Activated CD4-positive, alpha-beta T cell treated with anti-CD3 and anti-CD28 coated beads, Interleukin-2, amount 50 U/mL, for 4 hours (primary cell): Measurements from ENCODE around the gene KCNK2.

Source experiments
- DNase-seq, 2 experiments: peaks; one replicate each; pipeline ENCODE4 v3.0.0-alpha.2; 2020

Gene KCNK2

GRCh38 chr1:215263636-215264035 is 181.1 kb downstream of the KCNK2 start:
- DNase-seq: no peak

- DNase-seq: no peak
Measured at GRCh38 chr1:215264649-215265048, 182.1 kb downstream of the KCNK2 start.

DNA sequence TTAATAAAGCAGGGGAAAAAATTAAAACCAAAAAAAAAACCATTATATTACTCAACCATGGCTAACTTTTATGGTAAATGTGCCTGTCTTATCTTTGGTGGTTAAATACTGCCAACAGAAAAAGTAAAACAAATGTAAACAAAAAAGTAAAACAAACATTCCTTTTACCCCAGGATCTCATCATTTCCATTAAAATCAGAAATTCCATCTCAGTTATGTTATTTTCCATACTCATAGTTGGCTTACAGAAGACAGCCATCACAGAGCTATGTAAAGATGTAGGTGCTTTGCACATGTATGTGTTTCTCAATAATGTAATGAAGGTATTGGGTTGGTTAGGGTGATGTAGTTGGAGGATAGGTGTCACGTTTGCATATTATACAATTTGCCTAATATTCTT is 185.0 kb downstream of the KCNK2 start:
- no peak for DNase-seq

DNA sequence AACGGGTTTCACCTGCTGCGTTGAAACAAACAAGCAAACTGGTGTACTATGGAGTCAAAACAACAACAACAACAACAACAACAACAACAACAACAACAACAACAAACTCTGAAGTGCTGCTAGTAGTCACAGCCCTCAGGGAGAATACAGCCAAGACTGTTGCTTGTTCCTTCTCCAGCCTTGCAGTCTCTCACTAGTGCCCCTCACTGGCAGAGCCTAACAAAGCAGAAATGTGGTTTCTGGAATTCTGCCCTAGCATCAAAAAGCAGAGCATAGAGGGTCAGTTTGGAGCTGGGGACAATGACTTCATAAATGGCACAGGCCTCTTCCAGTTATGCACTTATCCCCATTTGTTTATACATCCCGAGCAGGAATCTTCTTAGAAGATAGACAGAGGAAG is 187.4 kb downstream of the KCNK2 start:
- DNase-seq: no peak

DNA sequence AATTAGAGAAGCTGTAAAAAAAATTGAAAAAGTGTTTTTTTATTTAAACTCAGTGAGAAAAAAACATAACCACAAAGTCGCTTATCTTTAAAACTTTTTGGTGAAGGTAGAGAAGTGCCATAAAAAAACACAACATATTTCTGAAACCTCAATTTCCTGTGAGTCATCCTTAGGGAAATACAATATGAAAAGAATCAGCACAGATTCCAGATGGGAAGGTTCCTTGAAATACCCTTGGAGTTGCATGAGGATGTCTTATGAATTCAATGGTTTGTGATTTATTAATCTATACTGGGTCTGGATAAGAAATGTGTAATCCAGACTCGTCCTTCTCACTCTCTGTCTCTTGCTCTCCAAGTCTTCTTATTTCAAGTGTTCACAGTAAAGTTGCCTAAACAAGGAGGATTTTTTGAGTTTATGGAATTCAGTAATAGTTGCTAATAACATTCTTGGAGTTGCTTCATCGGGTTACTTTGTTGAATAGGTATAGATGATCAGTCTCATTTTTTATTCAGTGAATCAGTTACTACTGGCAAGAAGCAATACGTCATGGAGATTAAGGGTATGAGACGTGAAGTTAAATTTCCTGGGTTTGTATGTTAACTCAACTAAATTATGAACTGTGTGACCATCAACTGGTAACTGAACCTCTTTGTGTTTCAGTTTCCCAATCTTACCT is 191.4 kb downstream of the KCNK2 start:
- no peak for DNase-seq

DNA sequence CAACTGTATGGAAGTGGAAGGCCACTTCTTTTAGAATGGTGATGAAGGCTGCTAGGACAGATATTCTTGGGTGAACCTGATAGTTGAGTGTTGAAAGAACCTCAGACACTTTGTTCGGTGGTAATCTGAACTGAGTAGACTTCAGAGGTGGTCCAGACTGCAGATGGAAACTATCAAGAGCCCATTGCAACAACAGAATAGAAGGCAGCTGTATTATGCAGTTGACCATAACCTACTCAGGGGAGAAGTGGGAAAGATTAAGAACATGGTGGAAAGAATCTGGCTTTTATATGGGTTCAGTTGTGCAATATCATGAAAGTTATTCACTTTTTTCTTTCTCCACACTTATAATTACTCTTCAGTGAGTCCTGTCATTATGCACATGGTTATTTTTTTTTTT is 194.0 kb downstream of the KCNK2 start:
- DNase-seq: no peak

DNA sequence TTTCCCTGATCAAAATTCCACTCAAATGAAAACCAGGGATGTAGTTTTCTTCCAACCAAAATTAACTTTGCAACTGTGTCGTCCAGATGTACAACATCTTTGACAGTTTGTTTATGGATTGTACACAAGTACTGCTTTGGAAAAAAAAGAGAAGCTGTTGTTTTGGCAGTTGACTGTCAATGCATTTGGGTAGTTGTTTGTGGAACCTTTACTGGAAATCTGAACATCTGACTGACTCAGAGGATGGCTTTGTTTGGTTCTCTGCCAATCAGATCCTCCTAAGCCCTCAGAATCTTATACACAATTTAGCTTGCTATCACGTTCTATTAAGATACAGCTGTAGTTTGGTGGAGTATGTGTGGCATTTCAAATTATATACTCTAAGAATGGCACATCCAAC is 195.0 kb downstream of the KCNK2 start:
- no peak for DNase-seq

DNA sequence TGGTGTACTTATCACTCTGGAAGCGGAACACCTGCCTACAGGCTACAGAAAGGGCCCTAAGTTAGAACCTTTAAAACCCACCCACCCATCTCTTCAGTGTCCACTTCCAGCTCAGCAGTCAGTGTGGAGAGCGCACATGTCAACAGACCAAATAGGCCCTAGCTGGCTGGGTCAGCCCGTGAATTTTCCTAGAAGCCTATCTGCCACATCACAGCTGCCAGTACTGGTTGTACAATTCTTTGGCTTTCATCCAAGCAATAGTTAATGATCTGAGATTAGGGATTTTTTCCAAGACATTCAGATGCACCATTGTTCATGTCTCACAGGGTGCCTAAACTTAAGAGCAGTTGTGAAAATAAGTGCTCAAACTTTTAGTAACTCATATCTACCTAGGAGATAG is 197.1 kb downstream of the KCNK2 start:
- DNase-seq: no peak

DNA sequence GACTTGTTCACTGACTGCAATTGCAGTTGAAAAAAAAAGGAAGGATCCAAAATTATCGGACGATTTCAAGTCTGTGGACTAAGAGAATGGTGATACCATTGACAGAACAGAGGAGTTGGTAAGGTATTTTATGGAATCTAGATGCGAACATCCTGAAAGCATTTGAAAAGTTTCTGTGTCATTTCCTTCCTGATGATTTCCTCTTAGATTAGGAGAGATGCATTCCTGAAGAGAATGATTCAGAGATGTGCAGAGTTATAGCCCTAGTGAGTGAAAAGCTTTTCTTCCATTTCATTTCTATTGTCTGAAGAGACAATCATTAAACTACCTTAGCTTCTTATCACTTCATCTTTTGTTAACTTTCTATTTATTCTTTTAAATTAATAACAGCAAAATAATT is 200.0 kb downstream of the KCNK2 start:
- DNase-seq: no peak

GRCh38 chr1:215285013-215285800 is 202.7 kb downstream of the KCNK2 start:
- no peak for DNase-seq
